Neural crest cell (in vitro differentiated cells): ENCODE results near the gene TNFRSF19. TPM values are rescaled to one million over a fixed set of nuclear protein-coding genes. Genes with fewer than 3 reads are reported as not detected.
"Not testable (repeated sequence)": the region's sequence is repeated elsewhere in the genome, so short reads cannot be mapped to it uniquely, and the experiment has no call there.

Source experiments
- DNase-seq: peaks from one replicate; pipeline ENCODE4 v3.0.0; 2021; ENCODE audit warnings: low read depth, mixed read lengths, low spot score
- H3K27ac Mint-ChIP-seq: one replicate; pipeline ENCODE4 v1.8.0; 2021; ENCODE audit warnings: mild to moderate bottlenecking, mixed read lengths; ENCODE audit not compliant: unreplicated experiment
- H3K27me3 Mint-ChIP-seq: 2 replicates; pipeline ENCODE4 v1.8.0; 2021; ENCODE audit warnings: low read depth, mild to moderate bottlenecking, mixed read lengths
- H3K36me3 Mint-ChIP-seq: 2 replicates; pipeline ENCODE4 v1.8.0; 2021; ENCODE audit warnings: low read depth, mild to moderate bottlenecking, mixed read lengths
- H3K4me1 Mint-ChIP-seq: 2 replicates; pipeline ENCODE4 v1.8.0; 2021; ENCODE audit warnings: mixed read lengths
- H3K4me3 Mint-ChIP-seq: one replicate; pipeline ENCODE4 v1.8.0; 2021; ENCODE audit warnings: mild to moderate bottlenecking, mixed read lengths
- H3K9me3 Mint-ChIP-seq: 2 replicates; pipeline ENCODE4 v1.8.0; 2021; ENCODE audit warnings: mixed read lengths
- total RNA-seq: library from RNA; stranded (reverse); gene quantifications from 2 replicates; pipeline ENCODE4 v1.2.1, GENCODE V29; 2021
- TF ChIP-seq, protein P1 (sequence below): fragments of 200-600 bp; sonication (generic); conservative IDR thresholded peaks from 2 replicates; pipeline ENCODE4 v1.5.0; 2021; ENCODE audit warnings: antibody characterized with exemption, mild to moderate bottlenecking

Gene TNFRSF19
- total RNA-seq, 1 donor from 2014 or later: 76.1 TPM

DNA sequence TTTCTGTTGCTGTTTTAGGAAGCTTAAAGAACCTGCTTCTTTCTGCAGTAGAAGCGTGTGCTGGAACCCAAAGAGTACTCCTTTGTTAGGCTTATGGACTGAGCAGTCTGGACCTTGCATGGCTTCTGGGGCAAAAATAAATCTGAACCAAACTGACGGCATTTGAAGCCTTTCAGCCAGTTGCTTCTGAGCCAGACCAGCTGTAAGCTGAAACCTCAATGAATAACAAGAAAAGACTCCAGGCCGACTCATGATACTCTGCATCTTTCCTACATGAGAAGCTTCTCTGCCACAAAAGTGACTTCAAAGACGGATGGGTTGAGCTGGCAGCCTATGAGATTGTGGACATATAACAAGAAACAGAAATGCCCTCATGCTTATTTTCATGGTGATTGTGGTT is 103.1 kb downstream of the TNFRSF19 start:
- H3K36me3 Mint-ChIP-seq: peaks cover 26% of the 10 kb centered on the region
- no peak overlapping the region for H3K27ac Mint-ChIP-seq
- no peaks in the 10 kb centered on the region for H3K27me3 Mint-ChIP-seq
- DNase-seq: no peak
- H3K9me3 Mint-ChIP-seq: peaks cover 4% of the 10 kb centered on the region
- peaks cover 21% of the 10 kb centered on the region for H3K4me1 Mint-ChIP-seq
- no peak overlapping the region for H3K4me3 Mint-ChIP-seq
- TF ChIP-seq, protein P1, sequence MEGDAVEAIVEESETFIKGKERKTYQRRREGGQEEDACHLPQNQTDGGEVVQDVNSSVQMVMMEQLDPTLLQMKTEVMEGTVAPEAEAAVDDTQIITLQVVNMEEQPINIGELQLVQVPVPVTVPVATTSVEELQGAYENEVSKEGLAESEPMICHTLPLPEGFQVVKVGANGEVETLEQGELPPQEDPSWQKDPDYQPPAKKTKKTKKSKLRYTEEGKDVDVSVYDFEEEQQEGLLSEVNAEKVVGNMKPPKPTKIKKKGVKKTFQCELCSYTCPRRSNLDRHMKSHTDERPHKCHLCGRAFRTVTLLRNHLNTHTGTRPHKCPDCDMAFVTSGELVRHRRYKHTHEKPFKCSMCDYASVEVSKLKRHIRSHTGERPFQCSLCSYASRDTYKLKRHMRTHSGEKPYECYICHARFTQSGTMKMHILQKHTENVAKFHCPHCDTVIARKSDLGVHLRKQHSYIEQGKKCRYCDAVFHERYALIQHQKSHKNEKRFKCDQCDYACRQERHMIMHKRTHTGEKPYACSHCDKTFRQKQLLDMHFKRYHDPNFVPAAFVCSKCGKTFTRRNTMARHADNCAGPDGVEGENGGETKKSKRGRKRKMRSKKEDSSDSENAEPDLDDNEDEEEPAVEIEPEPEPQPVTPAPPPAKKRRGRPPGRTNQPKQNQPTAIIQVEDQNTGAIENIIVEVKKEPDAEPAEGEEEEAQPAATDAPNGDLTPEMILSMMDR: no peak

DNA sequence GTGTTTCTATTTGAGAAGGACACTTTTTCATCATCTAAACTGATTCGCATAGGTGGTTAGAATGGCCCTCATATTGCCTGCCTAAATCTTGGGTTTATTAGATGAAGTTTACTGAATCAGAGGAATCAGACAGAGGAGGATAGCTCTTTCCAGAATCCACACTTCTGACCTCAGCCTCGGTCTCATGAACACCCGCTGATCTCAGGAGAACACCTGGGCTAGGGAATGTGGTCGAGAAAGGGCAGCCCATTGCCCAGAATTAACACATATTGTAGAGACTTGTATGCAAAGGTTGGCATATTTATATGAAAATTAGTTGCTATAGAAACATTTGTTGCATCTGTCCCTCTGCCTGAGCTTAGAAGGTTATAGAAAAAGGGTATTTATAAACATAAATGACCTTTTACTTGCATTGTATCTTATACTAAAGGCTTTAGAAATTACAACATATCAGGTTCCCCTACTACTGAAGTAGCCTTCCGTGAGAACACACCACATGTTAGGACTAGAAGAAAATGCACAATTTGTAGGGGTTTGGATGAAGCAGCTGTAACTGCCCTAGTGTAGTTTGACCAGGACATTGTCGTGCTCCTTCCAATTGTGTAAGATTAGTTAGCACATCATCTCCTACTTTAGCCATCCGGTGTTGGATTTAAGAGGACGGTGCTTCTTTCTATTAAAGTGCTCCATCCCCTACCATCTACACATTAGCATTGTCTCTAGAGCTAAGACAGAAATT is 103.8 kb downstream of the TNFRSF19 start:
- H3K27me3 Mint-ChIP-seq: no peaks in the 10 kb centered on the region
- H3K9me3 Mint-ChIP-seq: peaks cover 8% of the 10 kb centered on the region
- no peak for DNase-seq
- TF ChIP-seq, protein P1: no peak
- H3K4me1 Mint-ChIP-seq: peaks cover 21% of the 10 kb centered on the region
- peaks cover 24% of the 10 kb centered on the region for H3K36me3 Mint-ChIP-seq
- no peak overlapping the region for H3K27ac Mint-ChIP-seq
- H3K4me3 Mint-ChIP-seq: no peak overlapping the region

DNA sequence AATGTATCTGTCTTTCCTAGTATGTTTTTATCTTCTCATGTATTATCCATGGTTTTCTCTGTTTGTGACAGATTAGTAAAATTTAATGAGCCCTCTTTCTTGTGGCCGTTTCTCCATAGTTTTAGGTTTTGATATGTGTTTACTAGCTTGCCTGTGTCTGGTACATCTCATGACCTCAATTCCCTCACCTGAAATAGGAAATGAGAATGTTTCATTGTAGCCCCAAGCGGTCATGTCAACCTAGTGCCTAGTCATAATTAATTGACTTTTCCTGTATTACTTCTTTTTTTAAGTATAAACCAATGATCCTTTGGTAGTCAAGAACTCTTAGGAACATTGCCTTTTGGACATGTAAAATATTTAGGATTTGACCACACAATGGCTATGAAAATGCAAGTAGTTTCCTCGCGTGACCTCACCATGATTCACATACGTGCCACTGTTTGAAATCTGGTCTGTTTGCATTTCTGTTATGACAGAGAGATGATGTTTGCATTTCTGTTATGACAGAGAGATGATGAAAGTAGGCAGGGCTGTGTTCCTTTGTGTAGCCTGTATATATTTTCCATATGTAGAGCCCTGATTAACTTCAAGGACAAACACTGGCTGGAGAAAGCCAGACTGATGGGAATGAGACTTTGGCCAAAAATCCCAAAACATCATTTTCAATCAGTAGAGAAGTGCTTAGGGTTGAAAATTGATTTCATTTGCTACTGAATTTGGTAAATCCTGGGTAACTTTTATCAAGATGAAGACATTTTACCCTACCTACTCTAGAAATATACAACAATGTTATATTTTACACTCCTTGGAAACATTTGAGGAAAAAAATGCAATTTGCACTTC is 104.8 kb downstream of the TNFRSF19 start:
- Mint-ChIP-seq H3K9me3 (peaks cover 8% of the 10 kb centered on the region), H3K27me3 (no peaks in the 10 kb centered on the region), H3K4me1 (peaks cover 21% of the 10 kb centered on the region), H3K36me3 (peaks cover 21% of the 10 kb centered on the region), H3K27ac (no peak overlapping the region), H3K4me3 (no peak overlapping the region)
- TF ChIP-seq, protein P1: no peak
- no peak for DNase-seq

DNA sequence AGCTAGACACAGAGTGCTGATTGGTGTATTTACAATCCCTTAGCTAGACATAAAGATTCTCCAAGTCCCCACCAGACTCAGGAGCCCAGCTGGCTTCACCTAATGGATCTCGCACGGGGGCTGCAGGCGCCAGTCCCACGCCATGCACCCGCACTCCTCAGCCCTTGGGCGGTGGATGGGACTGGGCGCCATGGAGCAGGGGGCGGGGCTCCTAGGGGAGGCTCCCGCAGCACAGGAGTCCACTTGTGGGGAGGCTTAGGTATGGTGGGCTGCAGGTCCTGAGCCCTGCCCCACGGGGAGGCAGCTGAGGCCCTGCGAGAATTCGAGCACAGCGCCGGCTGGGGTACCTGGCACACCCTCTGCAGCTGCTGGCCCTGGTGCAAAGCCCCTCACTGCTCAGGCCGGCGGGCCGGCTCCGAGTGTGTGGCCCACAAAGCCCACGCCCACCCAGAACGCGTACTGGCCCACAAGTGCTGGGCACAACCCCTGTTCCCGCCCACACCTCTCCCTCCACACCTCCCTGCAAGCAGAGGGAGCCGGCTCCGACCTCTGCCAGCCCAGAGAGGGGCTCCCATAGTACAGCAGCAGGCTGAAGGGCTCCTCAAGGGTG is 107.6 kb downstream of the TNFRSF19 start:
- Mint-ChIP-seq H3K4me1 (peaks cover 11% of the 10 kb centered on the region), H3K9me3 (peaks cover 10% of the 10 kb centered on the region), H3K36me3 (peaks cover 18% of the 10 kb centered on the region)
- not testable (repeated sequence) for H3K4me3 Mint-ChIP-seq, H3K27ac Mint-ChIP-seq, H3K27me3 Mint-ChIP-seq, DNase-seq

DNA sequence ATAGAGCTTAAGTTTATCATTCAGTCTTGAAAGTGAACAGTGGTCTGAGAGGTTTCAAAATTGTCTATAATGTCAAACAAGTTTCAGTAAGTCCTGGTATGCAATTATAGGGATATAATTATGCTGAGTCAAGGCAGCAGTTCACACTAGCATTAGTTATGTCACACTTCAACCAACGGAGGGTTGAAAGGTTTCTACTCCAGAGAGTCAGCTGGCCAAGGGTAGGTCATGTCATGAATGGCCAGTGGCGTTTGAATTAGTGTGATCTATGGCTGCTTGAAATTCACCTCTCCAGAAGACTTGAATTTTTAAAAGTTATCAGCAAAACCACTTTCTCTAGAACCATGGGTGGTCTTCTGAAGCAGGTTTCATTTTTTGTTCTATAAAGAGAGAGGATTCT is 108.6 kb downstream of the TNFRSF19 start:
- no peak overlapping the region for H3K4me3 Mint-ChIP-seq
- peaks cover 18% of the 10 kb centered on the region for H3K36me3 Mint-ChIP-seq
- peaks cover 3% of the 10 kb centered on the region for H3K4me1 Mint-ChIP-seq
- H3K27me3 Mint-ChIP-seq: no peaks in the 10 kb centered on the region
- DNase-seq: no peak
- H3K9me3 Mint-ChIP-seq: peaks cover 14% of the 10 kb centered on the region
- TF ChIP-seq, protein P1: no peak
- H3K27ac Mint-ChIP-seq: no peak overlapping the region
